NT2/D1 (cell line): Measurements from ENCODE around the gene APLNR.

Source experiments
- SUZ12 ChIP-seq: IDR thresholded peaks from 2 replicates; pipeline ENCODE4 v1.6.1; 2011; ENCODE audit not compliant: insufficient read length, insufficient read depth; ENCODE audit errors: extremely low read depth
- YY1 ChIP-seq: IDR thresholded peaks from 2 replicates; pipeline ENCODE4 v1.6.1; 2011; ENCODE audit not compliant: insufficient read length, insufficient read depth
- ZNF274 ChIP-seq: IDR thresholded peaks from 2 replicates; pipeline ENCODE4 v1.6.1; 2011; ENCODE audit warnings: mild to moderate bottlenecking, low read depth, low read length

- TF ChIP-seq YY1 (no peak), ZNF274 (no peak), SUZ12 (no peak)
Observed at GRCh38 chr11:57269571-57270021, 32.5 kb upstream of the APLNR start.
